Right lobe of liver (tissue), 6 donors: ENCODE results near the gene WDR49. TPM values are rescaled to one million over a fixed set of nuclear protein-coding genes. Genes with fewer than 3 reads are reported as not detected.

ENCODE experiments used
- ATAC-seq, 4 donors: fragments of 200-7000 bp; cut with Tn5 transposase; one replicate each; pipeline ENCODE4 v1.9.1; 2020; ENCODE audit warnings: mild to moderate bottlenecking in 4 of 4, moderate library complexity in 4 of 4
- DNase-seq, 3 donors: peaks; one replicate each; pipeline ENCODE4 v3.0.0-alpha.2; 2020
- H3K27ac ChIP-seq, 3 donors: fragments of 200-600 bp; one replicate each; pipeline ENCODE4 v1.8.0; 2022
- H3K27me3 ChIP-seq, 2 donors: fragments of 200-600 bp; one replicate each; pipeline ENCODE4 v1.8.0; 2022
- H3K36me3 ChIP-seq, 4 donors: fragments of 200-600 bp; sonication (generic) in 1 of 4; one replicate each; pipeline versions ENCODE4 v1.5.1 to v1.8.0; 2017 to 2022; ENCODE audit warnings: control low read depth in 1 of 4
- H3K4me1 ChIP-seq, 4 donors: fragments of 200-600 bp; sonication (generic) in 1 of 4; one replicate each; pipeline versions ENCODE4 v1.5.1 to v1.8.0; 2017 to 2022; ENCODE audit warnings: control low read depth in 1 of 4
- H3K4me3 ChIP-seq, 3 donors: fragments of 200-600 bp; one replicate each; pipeline ENCODE4 v1.8.0; 2022
- H3K9me3 ChIP-seq, 4 donors: fragments of 200-600 bp; sonication (generic) in 1 of 4; one replicate each; pipeline versions ENCODE4 v1.5.1 to v1.8.0; 2017 to 2022; ENCODE audit warnings: control low read depth in 1 of 4
- CTCF ChIP-seq, 4 donors: fragments of 200-600 bp in 3 of 4; fragments of 450-650 bp in 1 of 4; IDR thresholded peaks; one replicate each; pipeline versions ENCODE4 v1.5.1 to v1.8.0; 2016 to 2022; ENCODE audit warnings: antibody characterized with exemption in 4 of 4, mild to moderate bottlenecking in 2 of 4
- POLR2A ChIP-seq: fragments of 450-650 bp; IDR thresholded peaks from one replicate; pipeline ENCODE4 v1.6.1; 2017; ENCODE audit warnings: antibody characterized with exemption, mild to moderate bottlenecking
- WGBS: methylation state at CpG from one replicate; pipeline ENCODE4 v1.1.6; 2018; ENCODE audit warnings: low coverage, low lambda C conversion rate; ENCODE audit not compliant: insufficient coverage; ENCODE audit errors: missing lambda C conversion rate; 5-methylcytosine and 5-hydroxymethylcytosine counted together
- intact Hi-C, 2 donors: fragments of 100-400 bp; cut with DNase I; formaldehyde crosslinking; loops; one replicate each; pipeline versions ENCODE4 v1.11.2 to v1.14.1; 2022
- total RNA-seq, 6 experiments: library from RNA; depleted of rRNA in 2 of 6; stranded (reverse); fragments of >200 nt in 2 of 6; fragmentation: NEBNext Ultra II Directional in 3 of 6; extraction: Animal tissue kit (Norgen Biotek cat#: 25700) in 3 of 6; gene quantifications; one replicate each; pipeline versions ENCODE4 v1.1.0 to v1.2.4, GENCODE V29; 2016 to 2023
- donor health status: DM: no; HTN: yes; CAD: no.
- donor health status: DM: no; HTN: no; CAD: no.
- donor health status: DM: no; HTN: no; CAD: no.
- donor health status: DM: no; HTN: yes; CAD: no.
- donor health status: DM: no; HTN: yes; CAD: no.

WDR49 gene
- total RNA-seq, 6 experiments from 2014 or later, result 0.16 TPM; not detected in 5

DNA sequence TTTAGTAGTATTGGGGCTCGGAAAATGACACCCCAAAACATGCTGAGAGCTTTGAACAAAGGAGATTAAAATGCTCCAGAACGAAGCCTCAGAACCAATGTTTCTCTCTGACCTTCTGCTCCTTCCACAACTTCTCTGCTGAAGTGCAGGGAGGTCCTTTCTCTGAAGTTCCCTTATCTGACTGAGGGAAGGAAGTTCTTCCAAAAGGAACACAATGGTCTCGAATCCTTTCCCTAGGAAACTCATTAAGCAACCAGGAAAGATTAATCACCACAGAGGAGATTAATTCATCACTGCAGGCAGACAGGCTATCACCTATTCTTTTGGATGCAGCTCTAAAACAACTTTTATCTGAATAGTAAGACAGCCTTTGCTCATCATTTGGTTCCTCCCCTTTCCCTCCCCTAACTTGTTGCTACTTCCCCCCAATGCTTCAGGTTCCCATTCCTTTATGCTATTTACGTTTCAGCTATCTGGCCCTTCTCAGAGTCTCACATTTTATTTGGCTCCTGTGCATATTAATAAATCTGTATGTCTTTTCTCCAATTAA lies 18.2 kb upstream of the WDR49 start:
- Histone ChIP-seq H3K4me1 (peaks cover 0 to 5% (median 0%) of the 10 kb centered on the region in 4 donors), H3K36me3 (no peaks in the 10 kb centered on the region), H3K9me3 (no peaks in the 10 kb centered on the region), H3K27me3 (no peaks in the 10 kb centered on the region), H3K4me3 (no peak overlapping the region), H3K27ac (no peak overlapping the region)
- no peak for DNase-seq
- intact Hi-C loops, result no loop called here
- 74% methylated on average over 4 of the region's 4 CpGs for WGBS
- peak in 1 of 4 donors; percentile 33 for ATAC-seq
- no peak for TF ChIP-seq CTCF (IDR thresholded peaks at IDR 0.05)
- TF ChIP-seq POLR2A, result no peak

DNA sequence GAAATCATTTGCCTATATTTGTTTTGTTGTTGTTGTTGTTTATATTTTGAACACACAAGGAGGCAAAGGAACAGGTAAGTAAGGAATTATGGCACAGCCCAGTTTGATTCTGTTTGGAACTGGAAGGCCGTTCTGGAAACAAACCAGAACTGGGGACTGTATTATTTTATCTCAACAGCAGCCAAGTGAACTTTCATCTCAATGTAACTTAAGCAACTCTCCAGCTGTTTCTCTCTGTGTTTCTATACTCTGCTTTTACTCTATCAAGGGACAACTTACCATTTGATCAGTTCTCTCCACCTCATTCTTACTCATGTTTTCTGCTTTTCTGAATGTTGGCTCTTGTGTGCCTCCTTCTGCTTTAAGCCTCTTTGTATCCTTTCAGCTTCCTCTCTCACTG lies 16.0 kb upstream of the WDR49 start:
- intact Hi-C loops, result no loop called here
- H3K27me3 ChIP-seq, result no peaks in the 10 kb centered on the region
- H3K9me3 ChIP-seq, result no peaks in the 10 kb centered on the region
- 33% methylated on average over 1 of the region's 1 CpG for whole genome bisulfite sequencing
- ATAC-seq (peak; percentile 93 to 97 (median 96)), DNase-seq (peak in 1 of 3 donors; percentile 45)
- H3K4me3 ChIP-seq, result no peak overlapping the region
- H3K4me1 ChIP-seq, result peaks cover 0 to 5% (median 0%) of the 10 kb centered on the region in 4 donors
- no peak for TF ChIP-seq POLR2A
- no peak for TF ChIP-seq CTCF (IDR thresholded peaks at IDR 0.05)
- no peak overlapping the region for H3K27ac ChIP-seq
- H3K36me3 ChIP-seq, result no peaks in the 10 kb centered on the region

DNA sequence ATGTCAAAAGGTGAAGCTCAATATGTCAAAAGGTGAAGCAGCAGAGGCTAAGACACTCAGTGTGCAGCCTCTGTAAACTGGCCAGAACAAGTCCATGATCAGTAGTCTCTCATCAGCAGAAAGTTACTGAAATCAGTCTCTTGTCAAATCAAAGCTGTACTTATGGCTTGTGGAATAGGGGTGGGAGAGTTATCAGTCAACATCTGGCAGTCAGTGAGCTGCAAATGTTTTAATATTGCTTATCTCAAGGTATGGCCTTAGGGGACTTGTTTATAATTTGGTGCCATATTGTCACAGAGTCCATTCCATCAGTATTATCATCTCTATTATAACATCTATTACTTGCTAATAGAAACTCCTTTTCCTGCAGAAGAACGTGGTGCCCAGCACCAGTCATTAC lies 14.9 kb upstream of the WDR49 start:
- H3K4me1 ChIP-seq, result peaks cover 0 to 5% (median 0%) of the 10 kb centered on the region in 4 donors
- intact Hi-C loops, result no loop called here
- no peak overlapping the region for H3K27ac ChIP-seq
- no peak overlapping the region for H3K4me3 ChIP-seq
- DNase-seq (no peak), ATAC-seq (no peak)
- TF ChIP-seq POLR2A, result no peak
- no peak for TF ChIP-seq CTCF (IDR thresholded peaks at IDR 0.05)
- H3K27me3 ChIP-seq, result no peaks in the 10 kb centered on the region
- H3K9me3 ChIP-seq, result no peaks in the 10 kb centered on the region
- WGBS, result 88% methylated on average over 1 of the region's 1 CpG
- no peaks in the 10 kb centered on the region for H3K36me3 ChIP-seq

- intact Hi-C loops, result no loop called here
- no peak for TF ChIP-seq POLR2A
- TF ChIP-seq CTCF (IDR thresholded peaks at IDR 0.05), result no peak
- Histone ChIP-seq H3K4me1 (peaks cover 0 to 5% (median 0%) of the 10 kb centered on the region in 4 donors), H3K4me3 (no peak overlapping the region), H3K27me3 (no peaks in the 10 kb centered on the region), H3K36me3 (no peaks in the 10 kb centered on the region), H3K27ac (no peak overlapping the region), H3K9me3 (no peaks in the 10 kb centered on the region)
- no peak for DNase-seq
- WGBS, result 73% methylated on average over 2 of the region's 2 CpGs
- ATAC-seq, result no peak
These were observed 12.8 kb upstream of the WDR49 start for GRCh38 chr3:167666563-167666962.
